IMR-90 (cell line): ENCODE results near the gene ANKRD22. TPM values are rescaled to one million over a fixed set of nuclear protein-coding genes. Genes with fewer than 3 reads are reported as not detected.

Experiments used
- ATAC-seq: fragments of 200-7000 bp; cut with Tn5 transposase; 2 replicates; pipeline ENCODE4 v1.9.1; 2020; ENCODE audit warnings: low read depth, mild to moderate bottlenecking, moderate library complexity
- BruUV-seq: library from RNA; stranded (reverse); fragments of 400-500 nt; replicated peaks from 2 replicates; lab custom pipeline; 2021; lab: Mats Ljungman, UMichigan
- CTCF ChIA-PET: fragments of 300-600 bp; formaldehyde crosslinking; extraction: SDS; loops from one replicate; lab custom pipeline; 2021; ENCODE audit warnings: antibody characterized with exemption; lab: Yijun Ruan, JAX
- POLR2A ChIA-PET: fragments of 300-600 bp; sonication (Branson Sonifier 250); formaldehyde crosslinking; loops from one replicate; lab custom pipeline; 2022; ENCODE audit warnings: antibody characterized with exemption; ENCODE audit not compliant: unreplicated experiment; lab: Charles Lee
- DNase-seq: peaks from one replicate; pipeline ENCODE4 v3.0.0; 2013
- H2AFZ ChIP-seq: replicated peaks from 2 replicates; pipeline ENCODE3; 2013; ENCODE audit warnings: low read length, mild to moderate bottlenecking; ENCODE audit not compliant: poor library complexity
- H2AK5ac ChIP-seq: 2 replicates; pipeline ENCODE4 v1.6.1; 2013; ENCODE audit warnings: low read depth, low read length, inconsistent platforms
- H2AK9ac ChIP-seq: replicated peaks from 2 replicates; pipeline ENCODE3; 2013; ENCODE audit warnings: mild to moderate bottlenecking, low read depth, low read length, moderate library complexity; ENCODE audit not compliant: poor library complexity
- H2BK120ac ChIP-seq: 2 replicates; pipeline ENCODE4 v1.6.1; 2013; ENCODE audit warnings: low read depth, low read length, inconsistent platforms
- H2BK15ac ChIP-seq: 3 replicates; pipeline ENCODE4 v1.6.1; 2013; ENCODE audit warnings: low read depth, low read length, inconsistent platforms
- H2BK20ac ChIP-seq: 2 replicates; pipeline ENCODE4 v1.6.1; 2013; ENCODE audit warnings: low read depth, mild to moderate bottlenecking, inconsistent platforms, low read length, moderate library complexity
- H2BK5ac ChIP-seq: 2 replicates; pipeline ENCODE4 v1.6.1; 2013; ENCODE audit warnings: mild to moderate bottlenecking, low read depth, low read length, inconsistent platforms; ENCODE audit not compliant: poor library complexity, severe bottlenecking
- H3K14ac ChIP-seq: replicated peaks from 2 replicates; pipeline ENCODE4 v1.6.1; 2013; ENCODE audit warnings: low read depth, low read length, inconsistent platforms
- H3K18ac ChIP-seq: 2 replicates; pipeline ENCODE4 v1.6.1; 2013; ENCODE audit warnings: low read depth, low read length, control low read depth
- H3K23ac ChIP-seq: 2 replicates; pipeline ENCODE4 v1.6.1; 2013; ENCODE audit warnings: low read depth, low read length, inconsistent platforms
- H3K27ac ChIP-seq: 2 replicates; pipeline ENCODE4 v1.5.1; 2013; ENCODE audit warnings: mild to moderate bottlenecking, control low read depth, low read length; ENCODE audit not compliant: insufficient read depth
- H3K27me3 ChIP-seq: 2 replicates; pipeline ENCODE4 v1.6.1; 2013; ENCODE audit warnings: low read length; ENCODE audit not compliant: control insufficient read depth, insufficient read depth
- H3K36me3 ChIP-seq: 2 replicates; pipeline ENCODE4 v1.6.1; 2013; ENCODE audit warnings: low read length, mixed read lengths; ENCODE audit not compliant: control insufficient read depth, insufficient read depth
- H3K4ac ChIP-seq: 2 replicates; pipeline ENCODE4 v1.6.1; 2013; ENCODE audit warnings: low read depth, low read length, inconsistent platforms
- H3K4me1 ChIP-seq: 2 replicates; pipeline ENCODE4 v1.6.1; 2013; ENCODE audit warnings: low read length, mixed read lengths; ENCODE audit not compliant: control insufficient read depth, insufficient read depth
- H3K4me2 ChIP-seq: 2 replicates; pipeline ENCODE4 v1.6.1; 2013; ENCODE audit warnings: low read depth, mild to moderate bottlenecking, control low read depth, low read length, moderate library complexity
- H3K4me3 ChIP-seq: 2 replicates; pipeline ENCODE4 v1.5.1; 2013; ENCODE audit warnings: low read depth, mild to moderate bottlenecking, control low read depth, low read length, moderate library complexity; ENCODE audit not compliant: insufficient read depth
- H3K56ac ChIP-seq: 2 replicates; pipeline ENCODE4 v1.6.1; 2013; ENCODE audit warnings: low read length, inconsistent platforms; ENCODE audit not compliant: insufficient read depth; ENCODE audit errors: extremely low read depth
- H3K79me1 ChIP-seq, 2 experiments: 2 replicates each; pipeline ENCODE4 v1.6.1; 2013; ENCODE audit warnings: low read length in 2 of 2, inconsistent platforms in 1 of 2, low read depth in 1 of 2
- H3K9ac ChIP-seq: 2 replicates; pipeline ENCODE4 v1.6.1; 2013; ENCODE audit warnings: low read depth, low read length, control low read depth
- H3K9me1 ChIP-seq: 2 replicates; pipeline ENCODE4 v1.6.1; 2013; ENCODE audit warnings: low read length, inconsistent platforms; ENCODE audit not compliant: insufficient read depth
- H3K9me3 ChIP-seq: 2 replicates; pipeline ENCODE4 v1.6.1; 2013; ENCODE audit warnings: low read length; ENCODE audit not compliant: control insufficient read depth, insufficient read depth
- H4K20me1 ChIP-seq: 2 replicates; pipeline ENCODE4 v1.6.1; 2013; ENCODE audit warnings: low read length, inconsistent platforms; ENCODE audit not compliant: insufficient read depth
- H4K5ac ChIP-seq: 2 replicates; pipeline ENCODE4 v1.6.1; 2013; ENCODE audit warnings: mild to moderate bottlenecking, low read depth, low read length, control low read depth
- H4K8ac ChIP-seq, 2 experiments: 2 replicates each; pipeline ENCODE4 v1.6.1; 2013; ENCODE audit warnings: low read depth in 2 of 2, low read length in 2 of 2, control low read depth in 1 of 2, inconsistent platforms in 1 of 2
- H4K91ac ChIP-seq: 2 replicates; pipeline ENCODE4 v1.6.1; 2013; ENCODE audit warnings: low read depth, low read length, inconsistent platforms; ENCODE audit not compliant: insufficient read depth
- CHD1 ChIP-seq: IDR thresholded peaks from 2 replicates; pipeline ENCODE4 v1.6.1; 2012; ENCODE audit warnings: low read depth, low read length, improper control_type of control experiment
- NFE2L2 ChIP-seq: fragments of 150-350 bp; IDR thresholded peaks from 2 replicates; pipeline ENCODE4 v1.6.1; 2016; ENCODE audit warnings: low read depth, mild to moderate bottlenecking, low read length
- USF2 ChIP-seq: fragments of 150-350 bp; IDR thresholded peaks from 2 replicates; pipeline ENCODE4 v1.6.1; 2017; ENCODE audit warnings: mild to moderate bottlenecking, antibody characterized with exemption, low read length, low read depth
- WGBS, 2 experiments: methylation state at CpG; one replicate each; pipeline versions ENCODE4 v1.1.5 to v1.1.7; 2013; ENCODE audit warnings: missing lambda C conversion rate in 2 of 2; ENCODE audit not compliant: insufficient read length in 1 of 2; ENCODE audit errors: extremely low coverage in 2 of 2; 5-methylcytosine and 5-hydroxymethylcytosine counted together
- dilution Hi-C: fragments of 300-500 bp; cut with HindIII; formaldehyde crosslinking; loops from one replicate; pipeline ENCODE4 v1.14.3; 2018; ENCODE audit warnings: low sequenced_read_pairs; ENCODE audit not compliant: unreplicated experiment
- in situ Hi-C: fragments of 300-500 bp; cut with MboI; formaldehyde crosslinking; loops from 3 replicates; pipeline ENCODE4 v1.14.3; 2019; ENCODE audit warnings: low sequenced_read_pairs, inconsistent platforms, mixed read lengths
- intact Hi-C: fragments of 100-400 bp; cut with micrococcal nuclease; formaldehyde crosslinking; loops from 2 replicates; pipeline ENCODE4 v1.10.0; 2022
- polyA plus RNA-seq, 3 experiments: library from polyadenylated mRNA; depleted of rRNA; stranded (reverse); fragments of >200 nt; gene quantifications; 2 replicates each; pipeline ENCODE4 v1.2.3, GENCODE V29; 2012; ENCODE audit warnings: low replicate concordance in 1 of 3
- total RNA-seq: library from RNA; depleted of rRNA; stranded (reverse); fragments of >200 nt; gene quantifications from 2 replicates; pipeline ENCODE4 v1.2.3, GENCODE V29; 2012

ANKRD22 gene
- total and polyA plus RNA-seq, 2 of the 4 experiments (the other 2 are of a cell fraction): not detected

DNA sequence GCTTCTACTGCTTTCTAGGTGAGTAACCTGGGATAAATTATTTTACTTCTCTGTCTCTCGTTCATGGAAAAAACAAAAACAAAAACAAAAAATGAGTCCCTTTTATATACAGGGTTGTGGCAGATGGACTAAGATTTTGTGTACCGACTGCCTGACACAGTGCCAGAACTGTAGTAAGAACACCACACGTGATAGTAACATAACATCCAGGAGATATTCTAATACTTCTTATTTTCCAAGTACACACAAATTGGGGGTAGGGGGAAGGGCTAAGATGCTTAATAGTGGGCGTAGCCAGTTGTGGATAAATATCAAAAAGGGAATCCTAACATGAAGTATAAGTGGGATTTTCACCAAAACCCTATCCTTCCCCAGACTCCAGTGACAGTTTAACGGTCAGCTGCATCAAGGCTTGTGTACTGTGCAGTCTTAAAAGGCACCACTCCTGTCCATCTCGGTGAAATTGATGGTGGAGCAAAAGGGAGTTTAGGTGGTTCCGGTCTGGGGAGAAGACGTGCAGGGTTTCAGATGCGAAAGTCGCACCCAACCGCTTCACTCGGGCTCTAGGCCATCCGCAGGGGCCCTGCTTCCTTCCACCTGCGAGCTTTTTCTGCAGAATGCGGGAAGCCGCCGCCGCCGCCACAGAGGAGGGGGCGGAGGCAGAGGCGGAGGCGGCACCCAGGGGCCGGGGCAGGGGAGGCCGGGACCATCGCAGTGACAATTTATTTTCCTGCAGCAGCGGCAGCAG, 28.1 kb upstream of the ANKRD22 start, which contains the start of gene STAMBPL1 (continued):
- TF ChIP-seq CHD1 (no peak), NFE2L2 (no peak)

DNA sequence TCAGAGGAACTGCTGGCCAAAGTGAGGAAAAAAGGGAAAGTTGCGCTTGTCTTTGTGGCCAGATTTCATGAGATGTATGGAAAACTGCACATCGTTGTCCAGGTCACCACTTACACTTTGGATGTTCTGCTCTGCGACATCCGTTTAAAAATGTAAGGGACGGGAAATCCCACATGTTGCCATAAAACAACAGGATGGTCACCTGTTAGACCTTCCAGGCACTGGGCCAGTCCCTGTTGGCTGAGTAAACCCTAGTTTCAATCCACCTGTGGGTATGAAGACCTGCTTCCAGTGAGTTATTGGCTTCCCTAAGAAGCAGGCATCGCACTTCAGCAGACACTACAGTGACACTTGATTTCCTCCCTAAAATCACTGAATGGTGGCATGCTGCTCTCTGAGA, 25.7 kb upstream of the ANKRD22 start:
- BruUV-seq: no TSS peak
- Histone ChIP-seq H2BK120ac (no peak overlapping the region), H4K5ac (peak overlapping the region; percentile 19; the same call in 1 of the 2 replicates)

More for the DNA sequence above, 25.7 kb upstream of the ANKRD22 start:
- Histone ChIP-seq H2AK5ac (peak overlapping the region; percentile 59), H3K4me3 (no peak overlapping the region), H3K56ac (no peak overlapping the region), H3K4me2 (no peak overlapping the region), H3K23ac (no peak overlapping the region), H4K8ac (no peak overlapping the region), H3K14ac (0 out of 2 replicates have a peak overlapping the region, but pooled peaks have one; percentile 3), H2BK5ac (no peak overlapping the region), H3K79me1 (peaks cover 7 to 27% of the 10 kb centered on the region in 2 experiments), H3K18ac (no peak overlapping the region), H3K27ac (no peak overlapping the region), H3K9ac (no peak overlapping the region), H2AK9ac (no peak overlapping the region), H2BK20ac (0 out of 2 replicates have a peak overlapping the region, but pooled peaks have one; percentile 56), H2BK15ac (no peak overlapping the region; the same call in 2 of the 3 replicates), H3K4me1 (peaks cover 3% of the 10 kb centered on the region), H4K91ac (no peak overlapping the region), H2AFZ (no peak overlapping the region), H3K4ac (peak overlapping the region; percentile 30), H3K36me3 (no peaks in the 10 kb centered on the region), H4K20me1 (no peaks in the 10 kb centered on the region; the same call in 1 of the 2 replicates), H3K9me3 (no peaks in the 10 kb centered on the region), H3K9me1 (0 out of 2 replicates have a peak, but pooled peaks cover 2% of the 10 kb centered on the region), H3K27me3 (no peaks in the 10 kb centered on the region)
- 100% methylated on average over 2 of the region's 6 CpGs; no CpG with 5 or more reads in 1 of the 2 experiments for WGBS, 2 experiments
- ATAC-seq: no peak
- CTCF ChIA-PET: interaction anchor here (0.6 kb wide), 1 partner anchor 14 kb away, joined by 8 read pairs; no protein-coding TSS in a partner anchor
- no peak for DNase-seq
- in situ Hi-C loops (no loop called here), intact Hi-C loops (no loop called here), dilution Hi-C loops (no loop called here)
- POLR2A ChIA-PET: no interaction called here
- TF ChIP-seq USF2: no peak
